H1 (cell line): ENCODE measurements around the gene BZW1.

ENCODE experiments used
- BACH1 ChIP-seq: IDR thresholded peaks from 2 replicates; pipeline ENCODE4 v1.6.1; 2012; ENCODE audit warnings: low read length, improper control_type of control experiment
- CREB1 ChIP-seq: IDR thresholded peaks from 2 replicates; pipeline ENCODE4 v1.6.1; 2012; ENCODE audit warnings: inconsistent platforms
- EP300 ChIP-seq, 2 experiments: IDR thresholded peaks; 1 replicate in 1 of 2; 2 replicates in 1 of 2; pipeline ENCODE4 v1.6.1; 2011 to 2012; ENCODE audit warnings: low read depth in 2 of 2, low read length in 2 of 2, mild to moderate bottlenecking in 2 of 2, borderline replicate concordance in 1 of 2, inconsistent platforms in 1 of 2, moderate library complexity in 1 of 2
- JUN ChIP-seq: IDR thresholded peaks from 2 replicates; pipeline ENCODE4 v1.6.1; 2011; ENCODE audit warnings: low read depth, mild to moderate bottlenecking, improper control_type of control experiment, low read length
- JUND ChIP-seq: IDR thresholded peaks from 2 replicates; pipeline ENCODE4 v1.6.1; 2011; ENCODE audit warnings: mild to moderate bottlenecking, improper control_type of control experiment, low read length
- NRF1 ChIP-seq: IDR thresholded peaks from 2 replicates; pipeline ENCODE4 v1.6.1; 2011; ENCODE audit warnings: mild to moderate bottlenecking, low read depth, low read length, improper control_type of control experiment
- POLR2A ChIP-seq, 2 experiments: IDR thresholded peaks; 1 replicate in 1 of 2; 2 replicates in 1 of 2; pipeline ENCODE4 v1.6.1; 2011; ENCODE audit warnings: low read depth in 2 of 2, low read length in 2 of 2, mild to moderate bottlenecking in 2 of 2; ENCODE audit errors: control extremely low read depth in 1 of 2
- RAD21 ChIP-seq, 2 experiments: IDR thresholded peaks in 1 of 2; conservative IDR thresholded peaks in 1 of 2; 2 replicates each; pipeline ENCODE4 v1.6.1; 2011; ENCODE audit warnings: low read depth in 2 of 2, low read length in 2 of 2, improper control_type of control experiment in 1 of 2, inconsistent platforms in 1 of 2, mild to moderate bottlenecking in 1 of 2, moderate library complexity in 1 of 2
- RNF2 ChIP-seq: fragments of 200-900, 300-1000 bp; sonication (generic); IDR thresholded peaks from 2 replicates; pipeline ENCODE4 v1.7.1; 2016; ENCODE audit warnings: borderline replicate concordance, low read depth, mild to moderate bottlenecking, antibody characterized with exemption, low read length; ENCODE audit not compliant: poor library complexity, severe bottlenecking; ENCODE audit errors: missing control alignments
- TAF1 ChIP-seq: IDR thresholded peaks from 2 replicates; pipeline ENCODE4 v1.6.1; 2011; ENCODE audit warnings: mild to moderate bottlenecking, low read depth, low read length
- TF ChIP-seq, protein P1 (sequence below): IDR thresholded peaks from 2 replicates; pipeline ENCODE4 v1.6.1; 2012; ENCODE audit warnings: inconsistent platforms
- TF ChIP-seq, protein P2 (sequence below), 3 experiments: IDR thresholded peaks; 1 replicate in 2 of 3; 2 replicates in 1 of 3; pipeline versions ENCODE4 v1.5.1 to v1.6.1; 2011; ENCODE audit warnings: low read length in 3 of 3, mild to moderate bottlenecking in 3 of 3, inconsistent platforms in 2 of 3, low read depth in 1 of 3, moderate library complexity in 1 of 3; ENCODE audit not compliant: insufficient read depth in 1 of 3; ENCODE audit errors: control extremely low read depth in 1 of 3
- TF ChIP-seq, protein P3 (sequence below): IDR thresholded peaks from 2 replicates; pipeline ENCODE4 v1.6.1; 2011; ENCODE audit warnings: low read depth, mild to moderate bottlenecking, low read length; ENCODE audit not compliant: insufficient read depth

DNA sequence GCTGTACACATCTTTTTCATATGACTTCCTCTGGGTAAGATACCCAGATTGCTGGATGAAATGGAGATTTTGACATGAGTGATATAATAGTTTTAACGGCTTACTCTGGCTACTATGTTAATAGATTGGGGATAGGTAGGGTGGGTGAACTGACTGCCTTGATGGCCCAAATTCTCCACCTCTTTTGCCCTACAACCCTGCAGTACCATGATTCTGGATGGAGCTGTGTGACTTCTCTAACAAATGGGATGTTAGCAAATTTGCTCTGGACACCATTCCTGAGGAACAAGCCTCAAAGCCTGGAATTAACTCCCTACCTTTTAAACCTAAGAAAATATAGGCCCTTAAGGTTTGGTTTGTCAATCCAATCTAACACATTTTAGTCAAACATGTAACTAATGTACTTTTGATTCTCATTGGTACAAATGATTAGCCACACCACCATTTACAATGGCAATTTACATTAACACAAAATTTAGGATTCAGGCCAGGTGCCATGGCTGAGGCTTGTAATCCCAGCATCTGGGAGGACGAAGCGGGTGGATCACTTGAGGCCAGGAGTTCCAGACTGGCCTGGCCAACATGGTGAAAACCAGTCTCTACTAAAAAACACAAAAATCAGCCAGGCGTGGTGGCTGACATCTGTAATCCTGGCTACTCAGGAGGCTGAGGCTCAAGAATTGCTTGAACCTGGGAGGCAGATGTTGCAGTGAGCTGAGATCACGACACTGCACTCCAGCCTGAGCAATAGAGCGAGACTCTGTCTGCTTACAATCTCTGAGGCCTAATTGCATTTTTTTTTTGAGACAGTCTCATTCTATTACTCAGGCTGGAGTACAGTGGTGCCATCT, 39.9 kb downstream of the BZW1 start:
- TF ChIP-seq POLR2A (IDR thresholded peaks at IDR 0.05; ENCODE audit: control extremely low read depth in 1 of 2, low read depth in 2 of 2, low read length in 2 of 2) (no peak), RNF2 (no peak), NRF1 (no peak), JUN (no peak), JUND (no peak), BACH1 (no peak), EP300 (IDR thresholded peaks at IDR 0.05; ENCODE audit: borderline replicate concordance in 1 of 2, low read depth in 2 of 2, low read length in 2 of 2) (no peak), TAF1 (no peak), CREB1 (no peak), RAD21 (IDR thresholded peaks at IDR 0.05 in 1 of 2, conservative IDR thresholded peaks at IDR 0.05 in 1 of 2; ENCODE audit: low read depth in 2 of 2, low read length in 2 of 2) (no peak)
- TF ChIP-seq, protein P1, sequence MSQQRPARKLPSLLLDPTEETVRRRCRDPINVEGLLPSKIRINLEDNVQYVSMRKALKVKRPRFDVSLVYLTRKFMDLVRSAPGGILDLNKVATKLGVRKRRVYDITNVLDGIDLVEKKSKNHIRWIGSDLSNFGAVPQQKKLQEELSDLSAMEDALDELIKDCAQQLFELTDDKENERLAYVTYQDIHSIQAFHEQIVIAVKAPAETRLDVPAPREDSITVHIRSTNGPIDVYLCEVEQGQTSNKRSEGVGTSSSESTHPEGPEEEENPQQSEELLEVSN: no peak
- TF ChIP-seq, protein P2, sequence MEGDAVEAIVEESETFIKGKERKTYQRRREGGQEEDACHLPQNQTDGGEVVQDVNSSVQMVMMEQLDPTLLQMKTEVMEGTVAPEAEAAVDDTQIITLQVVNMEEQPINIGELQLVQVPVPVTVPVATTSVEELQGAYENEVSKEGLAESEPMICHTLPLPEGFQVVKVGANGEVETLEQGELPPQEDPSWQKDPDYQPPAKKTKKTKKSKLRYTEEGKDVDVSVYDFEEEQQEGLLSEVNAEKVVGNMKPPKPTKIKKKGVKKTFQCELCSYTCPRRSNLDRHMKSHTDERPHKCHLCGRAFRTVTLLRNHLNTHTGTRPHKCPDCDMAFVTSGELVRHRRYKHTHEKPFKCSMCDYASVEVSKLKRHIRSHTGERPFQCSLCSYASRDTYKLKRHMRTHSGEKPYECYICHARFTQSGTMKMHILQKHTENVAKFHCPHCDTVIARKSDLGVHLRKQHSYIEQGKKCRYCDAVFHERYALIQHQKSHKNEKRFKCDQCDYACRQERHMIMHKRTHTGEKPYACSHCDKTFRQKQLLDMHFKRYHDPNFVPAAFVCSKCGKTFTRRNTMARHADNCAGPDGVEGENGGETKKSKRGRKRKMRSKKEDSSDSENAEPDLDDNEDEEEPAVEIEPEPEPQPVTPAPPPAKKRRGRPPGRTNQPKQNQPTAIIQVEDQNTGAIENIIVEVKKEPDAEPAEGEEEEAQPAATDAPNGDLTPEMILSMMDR (IDR thresholded peaks at IDR 0.05; ENCODE audit: control extremely low read depth in 1 of 3, insufficient read depth in 1 of 3, low read depth in 1 of 3, low read length in 3 of 3): no peak
- TF ChIP-seq, protein P3, sequence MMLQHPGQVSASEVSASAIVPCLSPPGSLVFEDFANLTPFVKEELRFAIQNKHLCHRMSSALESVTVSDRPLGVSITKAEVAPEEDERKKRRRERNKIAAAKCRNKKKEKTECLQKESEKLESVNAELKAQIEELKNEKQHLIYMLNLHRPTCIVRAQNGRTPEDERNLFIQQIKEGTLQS: no peak
